Subcutaneous adipose tissue (tissue), 4 donors: ENCODE measurements around the gene KLF8. TPM values are rescaled to one million over a fixed set of nuclear protein-coding genes. Genes with fewer than 3 reads are reported as not detected.

Source experiments
- total RNA-seq, 4 donors: library from RNA; depleted of rRNA; stranded (reverse); fragments of >200 nt; gene quantifications; one replicate each; pipeline ENCODE4 v1.1.0, GENCODE V29; 2016
- TF ChIP-seq, protein P1 (sequence below): fragments of 450-650 bp; IDR thresholded peaks from one replicate; pipeline ENCODE4 v1.5.1; 2016; ENCODE audit warnings: low read depth, mild to moderate bottlenecking, control low read depth, antibody characterized with exemption, moderate library complexity

KLF8 gene
- total RNA-seq, 4 donors from 2014 or later, result 23.1 to 36.8 (median 30.0) TPM

DNA sequence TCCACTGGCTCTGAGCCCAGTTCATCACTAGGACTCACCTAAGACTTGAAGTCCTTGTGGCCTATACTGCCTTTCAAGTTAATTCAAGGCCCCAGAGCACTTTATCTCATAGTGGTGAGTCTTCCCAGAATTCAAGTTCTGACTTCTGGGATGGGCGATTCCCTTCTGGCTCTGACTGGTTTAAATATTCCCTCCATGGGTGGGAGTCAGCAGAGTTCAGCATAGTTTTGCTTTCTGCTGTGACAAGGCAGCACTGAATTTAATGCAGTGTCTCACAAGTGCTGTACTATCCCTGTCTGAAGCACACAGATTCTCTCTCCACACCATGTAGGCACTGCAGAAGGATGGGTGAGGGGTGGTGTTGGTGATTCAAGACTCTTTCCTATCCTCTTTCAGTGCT, 46.5 kb downstream of the KLF8 start:
- TF ChIP-seq, protein P1, sequence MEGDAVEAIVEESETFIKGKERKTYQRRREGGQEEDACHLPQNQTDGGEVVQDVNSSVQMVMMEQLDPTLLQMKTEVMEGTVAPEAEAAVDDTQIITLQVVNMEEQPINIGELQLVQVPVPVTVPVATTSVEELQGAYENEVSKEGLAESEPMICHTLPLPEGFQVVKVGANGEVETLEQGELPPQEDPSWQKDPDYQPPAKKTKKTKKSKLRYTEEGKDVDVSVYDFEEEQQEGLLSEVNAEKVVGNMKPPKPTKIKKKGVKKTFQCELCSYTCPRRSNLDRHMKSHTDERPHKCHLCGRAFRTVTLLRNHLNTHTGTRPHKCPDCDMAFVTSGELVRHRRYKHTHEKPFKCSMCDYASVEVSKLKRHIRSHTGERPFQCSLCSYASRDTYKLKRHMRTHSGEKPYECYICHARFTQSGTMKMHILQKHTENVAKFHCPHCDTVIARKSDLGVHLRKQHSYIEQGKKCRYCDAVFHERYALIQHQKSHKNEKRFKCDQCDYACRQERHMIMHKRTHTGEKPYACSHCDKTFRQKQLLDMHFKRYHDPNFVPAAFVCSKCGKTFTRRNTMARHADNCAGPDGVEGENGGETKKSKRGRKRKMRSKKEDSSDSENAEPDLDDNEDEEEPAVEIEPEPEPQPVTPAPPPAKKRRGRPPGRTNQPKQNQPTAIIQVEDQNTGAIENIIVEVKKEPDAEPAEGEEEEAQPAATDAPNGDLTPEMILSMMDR, result no peak

DNA sequence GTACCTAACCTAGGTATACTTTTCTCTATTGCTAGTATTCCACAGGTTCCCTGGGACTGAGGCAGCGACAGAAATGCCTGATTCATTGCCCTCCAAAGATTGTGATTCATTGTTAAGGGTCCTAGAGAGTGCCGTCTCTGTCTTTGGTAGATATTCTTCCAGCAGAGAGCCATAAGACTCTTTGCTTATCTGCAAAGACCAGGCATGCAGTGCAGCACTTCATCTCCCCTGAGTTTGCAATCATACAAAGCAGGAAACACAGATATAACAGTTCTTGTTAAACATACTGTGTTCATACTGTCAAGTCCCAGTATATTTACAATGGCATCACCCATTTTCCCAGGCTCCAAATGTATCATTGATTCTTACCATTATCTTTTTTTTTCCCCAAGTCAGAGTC, 47.7 kb downstream of the KLF8 start:
- TF ChIP-seq, protein P1, result no peak

DNA sequence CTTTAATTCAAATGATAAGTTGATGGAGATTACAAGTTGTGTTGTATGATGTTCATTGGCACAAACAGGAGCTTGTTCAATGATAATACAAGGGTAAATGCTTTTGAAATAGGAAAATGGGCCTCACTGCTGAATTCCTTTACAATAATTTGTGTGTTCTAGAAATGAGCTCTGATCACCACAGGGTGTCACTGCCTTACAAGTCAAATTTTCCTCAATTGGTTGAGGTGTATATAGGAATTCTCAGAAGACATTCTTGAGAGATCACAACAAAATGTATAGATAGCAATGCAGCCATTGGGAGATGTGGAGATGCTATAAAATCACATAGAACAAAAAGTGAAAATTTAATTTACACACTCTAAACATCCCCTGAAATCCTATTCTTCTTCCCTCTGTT, 49.6 kb downstream of the KLF8 start:
- TF ChIP-seq, protein P1, result no peak

DNA sequence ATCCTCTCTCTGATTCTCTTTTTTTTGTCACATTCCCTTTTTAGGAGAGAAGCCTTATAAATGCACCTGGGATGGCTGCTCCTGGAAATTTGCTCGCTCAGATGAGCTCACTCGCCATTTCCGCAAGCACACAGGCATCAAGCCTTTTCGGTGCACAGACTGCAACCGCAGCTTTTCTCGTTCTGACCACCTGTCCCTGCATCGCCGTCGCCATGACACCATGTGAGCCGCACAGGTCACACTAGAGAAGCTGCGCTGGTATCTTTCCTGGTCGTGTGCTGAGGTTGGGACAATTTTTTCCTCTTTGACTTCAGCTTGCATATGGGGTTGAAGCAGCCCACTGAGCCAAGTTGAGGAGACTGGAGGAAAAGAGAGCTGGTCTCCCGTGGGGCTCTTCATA, 52.1 kb downstream of the KLF8 start:
- TF ChIP-seq, protein P1, result no peak

DNA sequence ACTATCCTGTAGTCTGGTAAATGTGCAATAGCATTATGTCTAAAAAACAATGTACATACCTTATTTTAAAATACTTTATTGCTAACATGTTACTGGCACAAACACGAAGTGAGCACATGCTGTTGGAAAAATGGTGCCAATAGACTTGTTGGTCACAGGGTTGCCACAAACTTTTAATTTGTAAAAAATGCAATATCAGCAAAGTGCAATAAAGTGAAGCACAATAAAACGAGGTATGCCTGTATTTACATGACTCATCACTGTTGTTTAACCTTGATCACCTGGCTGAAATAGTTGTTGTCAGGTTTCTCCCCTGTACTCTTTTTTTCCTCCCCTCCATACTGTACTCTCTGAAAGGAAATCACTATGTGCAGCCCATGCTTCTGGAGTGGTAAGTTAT, 56.5 kb downstream of the KLF8 start:
- TF ChIP-seq, protein P1, result no peak

DNA sequence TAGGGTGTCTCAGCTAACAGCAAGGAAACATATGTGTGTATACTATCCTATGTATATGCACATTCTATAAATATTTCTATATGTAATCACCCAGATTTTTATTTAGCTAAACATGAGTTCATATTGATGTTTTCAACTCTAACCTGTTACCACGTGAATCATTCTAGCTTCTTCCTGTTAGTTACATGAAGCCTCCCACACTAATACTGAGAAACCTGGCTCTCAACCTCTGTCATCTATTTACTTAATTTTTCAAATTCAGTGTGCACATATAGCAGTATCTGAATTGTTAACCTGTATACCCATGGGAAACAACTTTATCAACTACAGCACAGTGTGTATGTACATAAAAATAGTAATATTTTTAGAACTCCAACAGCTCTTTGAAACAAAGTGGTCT, 57.3 kb downstream of the KLF8 start:
- TF ChIP-seq, protein P1, result no peak

DNA sequence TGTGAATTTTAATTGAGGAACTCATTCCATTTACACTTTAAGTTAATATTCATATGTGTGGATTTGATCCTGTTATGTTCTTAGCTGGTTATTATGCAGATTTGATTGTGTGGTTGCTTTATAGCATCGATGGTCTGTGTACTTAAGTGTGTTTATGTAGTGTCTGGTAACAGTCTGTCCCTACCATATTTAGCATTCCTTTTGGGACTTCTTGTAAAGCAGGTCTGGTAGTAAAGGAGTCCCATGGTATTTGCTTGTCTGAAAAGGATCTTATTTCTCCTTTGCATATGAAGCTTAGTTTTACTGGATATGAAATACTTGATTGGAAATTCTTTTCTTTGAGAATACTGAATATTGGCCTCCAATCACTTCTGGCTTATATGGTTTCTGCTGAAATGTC, 76.6 kb downstream of the KLF8 start:
- TF ChIP-seq, protein P1, result no peak
